Right lobe of liver (tissue), 6 donors: Measurements from ENCODE around the gene ECHDC3. TPM values are rescaled to one million over a fixed set of nuclear protein-coding genes. Genes with fewer than 3 reads are reported as not detected.
A peak's percentile ranks its signal among the peaks of the same experiment; 100 is the strongest.

ENCODE experiments used
- ATAC-seq, 4 donors: fragments of 200-7000 bp; cut with Tn5 transposase; one replicate each; pipeline ENCODE4 v1.9.1; 2020; ENCODE audit warnings: mild to moderate bottlenecking in 4 of 4, moderate library complexity in 4 of 4
- DNase-seq, 3 donors: peaks; one replicate each; pipeline ENCODE4 v3.0.0-alpha.2; 2020
- H3K27ac ChIP-seq, 3 donors: fragments of 200-600 bp; one replicate each; pipeline ENCODE4 v1.8.0; 2022
- H3K27me3 ChIP-seq, 2 donors: fragments of 200-600 bp; one replicate each; pipeline ENCODE4 v1.8.0; 2022
- H3K36me3 ChIP-seq, 4 donors: fragments of 200-600 bp; sonication (generic) in 1 of 4; one replicate each; pipeline versions ENCODE4 v1.5.1 to v1.8.0; 2017 to 2022; ENCODE audit warnings: control low read depth in 1 of 4
- H3K4me1 ChIP-seq, 4 donors: fragments of 200-600 bp; sonication (generic) in 1 of 4; one replicate each; pipeline versions ENCODE4 v1.5.1 to v1.8.0; 2017 to 2022; ENCODE audit warnings: control low read depth in 1 of 4
- H3K4me3 ChIP-seq, 3 donors: fragments of 200-600 bp; one replicate each; pipeline ENCODE4 v1.8.0; 2022
- H3K9me3 ChIP-seq, 4 donors: fragments of 200-600 bp; sonication (generic) in 1 of 4; one replicate each; pipeline versions ENCODE4 v1.5.1 to v1.8.0; 2017 to 2022; ENCODE audit warnings: control low read depth in 1 of 4
- POLR2A ChIP-seq: fragments of 450-650 bp; IDR thresholded peaks from one replicate; pipeline ENCODE4 v1.6.1; 2017; ENCODE audit warnings: antibody characterized with exemption, mild to moderate bottlenecking
- WGBS: methylation state at CpG from one replicate; pipeline ENCODE4 v1.1.6; 2018; ENCODE audit warnings: low coverage, low lambda C conversion rate; ENCODE audit not compliant: insufficient coverage; ENCODE audit errors: missing lambda C conversion rate; 5-methylcytosine and 5-hydroxymethylcytosine counted together
- intact Hi-C, 2 donors: fragments of 100-400 bp; cut with DNase I; formaldehyde crosslinking; loops; one replicate each; pipeline versions ENCODE4 v1.11.2 to v1.14.1; 2022
- total RNA-seq, 6 experiments: library from RNA; depleted of rRNA in 2 of 6; stranded (reverse); fragments of >200 nt in 2 of 6; fragmentation: NEBNext Ultra II Directional in 3 of 6; extraction: Animal tissue kit (Norgen Biotek cat#: 25700) in 3 of 6; gene quantifications; one replicate each; pipeline versions ENCODE4 v1.1.0 to v1.2.4, GENCODE V29; 2016 to 2023
- TF ChIP-seq, protein P1 (sequence below), 4 donors: fragments of 200-600 bp in 3 of 4; fragments of 450-650 bp in 1 of 4; IDR thresholded peaks; one replicate each; pipeline versions ENCODE4 v1.5.1 to v1.8.0; 2016 to 2022; ENCODE audit warnings: antibody characterized with exemption in 4 of 4, mild to moderate bottlenecking in 2 of 4
- donor health status: DM: no; HTN: yes; CAD: no.
- donor health status: DM: no; HTN: no; CAD: no.
- donor health status: DM: no; HTN: no; CAD: no.
- donor health status: DM: no; HTN: yes; CAD: no.
- donor health status: DM: no; HTN: yes; CAD: no.

Gene ECHDC3
- total RNA-seq, 6 experiments from 2014 or later = 85.0 to 304 (median 130) TPM

DNA sequence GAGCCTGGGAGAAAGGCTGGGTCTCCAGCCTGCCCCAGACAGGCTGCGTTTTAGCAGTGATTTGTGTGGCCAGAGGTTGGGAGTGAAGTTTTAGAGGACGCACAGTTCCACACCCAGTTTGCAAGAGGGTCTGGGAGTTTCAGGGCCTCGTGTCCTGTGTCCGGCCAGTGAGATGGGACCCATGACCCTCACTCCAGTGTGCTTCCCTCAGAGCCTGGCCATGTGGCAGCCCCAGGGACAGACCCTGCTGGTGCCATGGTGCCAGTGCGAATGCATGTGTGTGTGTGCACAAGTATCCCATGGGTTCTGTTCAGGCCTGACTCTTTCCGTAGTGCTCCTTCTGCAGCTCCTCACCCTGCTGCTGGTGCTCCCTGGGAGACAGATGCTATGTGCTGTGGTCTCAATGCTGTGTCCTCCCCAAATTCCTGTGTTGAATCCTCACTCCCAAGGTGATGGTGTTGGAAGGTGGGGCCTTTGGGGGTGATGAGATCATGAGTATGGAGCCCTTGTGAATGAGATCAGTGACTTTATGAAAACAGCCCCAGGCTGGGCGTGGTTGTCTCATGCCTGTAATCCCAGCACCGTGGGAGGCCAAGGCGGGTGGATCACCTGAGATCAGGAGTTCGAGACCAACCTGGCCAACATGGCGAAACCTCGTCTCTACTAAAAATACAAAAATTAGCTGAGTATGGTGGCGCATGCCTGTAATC is 16.5 kb downstream of the ECHDC3 start:
- Histone ChIP-seq H3K4me3 (no peak overlapping the region), H3K27ac (peak overlapping the region in 1 of 3 donors; percentile 80), H3K9me3 (no peaks in the 10 kb centered on the region), H3K4me1 (peaks cover 0 to 21% (median 13%) of the 10 kb centered on the region in 4 donors), H3K27me3 (no peaks in the 10 kb centered on the region), H3K36me3 (peaks cover 0 to 44% (median 21%) of the 10 kb centered on the region in 4 donors)
- intact Hi-C loops = no loop called here
- ATAC-seq = no peak
- no peak for DNase-seq
- 91% methylated on average over 6 of the region's 13 CpGs for WGBS
- TF ChIP-seq, protein P1, sequence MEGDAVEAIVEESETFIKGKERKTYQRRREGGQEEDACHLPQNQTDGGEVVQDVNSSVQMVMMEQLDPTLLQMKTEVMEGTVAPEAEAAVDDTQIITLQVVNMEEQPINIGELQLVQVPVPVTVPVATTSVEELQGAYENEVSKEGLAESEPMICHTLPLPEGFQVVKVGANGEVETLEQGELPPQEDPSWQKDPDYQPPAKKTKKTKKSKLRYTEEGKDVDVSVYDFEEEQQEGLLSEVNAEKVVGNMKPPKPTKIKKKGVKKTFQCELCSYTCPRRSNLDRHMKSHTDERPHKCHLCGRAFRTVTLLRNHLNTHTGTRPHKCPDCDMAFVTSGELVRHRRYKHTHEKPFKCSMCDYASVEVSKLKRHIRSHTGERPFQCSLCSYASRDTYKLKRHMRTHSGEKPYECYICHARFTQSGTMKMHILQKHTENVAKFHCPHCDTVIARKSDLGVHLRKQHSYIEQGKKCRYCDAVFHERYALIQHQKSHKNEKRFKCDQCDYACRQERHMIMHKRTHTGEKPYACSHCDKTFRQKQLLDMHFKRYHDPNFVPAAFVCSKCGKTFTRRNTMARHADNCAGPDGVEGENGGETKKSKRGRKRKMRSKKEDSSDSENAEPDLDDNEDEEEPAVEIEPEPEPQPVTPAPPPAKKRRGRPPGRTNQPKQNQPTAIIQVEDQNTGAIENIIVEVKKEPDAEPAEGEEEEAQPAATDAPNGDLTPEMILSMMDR (IDR thresholded peaks at IDR 0.05) = no peak
- TF ChIP-seq POLR2A = no peak

DNA sequence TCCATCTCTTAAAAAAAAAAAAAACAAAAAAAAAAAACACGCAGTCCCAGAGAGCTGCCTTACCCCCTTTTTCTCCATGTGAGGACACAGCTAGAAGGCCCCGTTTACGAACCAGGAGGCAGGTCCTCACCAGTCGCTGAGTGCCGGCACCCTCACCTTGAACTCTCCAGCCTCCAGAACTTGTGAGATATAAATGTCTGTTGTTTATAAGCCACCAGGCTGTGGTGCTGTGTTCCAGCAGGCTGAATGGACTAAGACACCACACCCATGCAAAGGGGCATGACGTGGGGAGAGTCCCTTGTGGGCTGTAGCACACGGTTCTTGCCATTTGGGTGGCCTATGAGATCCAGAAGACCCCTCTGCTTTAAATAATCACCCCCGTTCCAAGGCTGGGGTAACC is 17.2 kb downstream of the ECHDC3 start:
- WGBS = 87% methylated on average over 6 of the region's 8 CpGs

DNA sequence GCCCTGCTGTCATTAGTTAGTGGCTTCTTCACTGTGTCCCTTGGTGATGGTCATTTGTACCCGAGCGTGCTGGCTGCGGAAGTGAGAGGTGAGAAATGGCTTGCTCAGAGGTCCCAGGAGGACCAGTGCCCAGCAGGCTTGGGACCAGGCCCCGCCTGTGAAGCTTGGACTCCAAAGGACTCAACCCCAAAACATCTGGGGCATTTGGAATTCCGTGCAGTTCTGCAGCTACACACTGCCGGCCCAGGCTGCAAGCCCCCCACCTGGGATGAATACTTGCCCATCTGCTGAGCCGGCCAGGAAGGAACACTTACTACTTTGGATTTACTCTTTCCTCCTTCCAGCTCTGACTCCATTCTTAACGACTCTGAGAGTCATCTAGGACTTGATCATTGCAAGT is 18.0 kb downstream of the ECHDC3 start:
- H3K4me3 ChIP-seq = no peak overlapping the region
- ATAC-seq (no peak), DNase-seq (no peak)
- H3K9me3 ChIP-seq = no peaks in the 10 kb centered on the region
- H3K36me3 ChIP-seq = peaks cover 0 to 47% (median 23%) of the 10 kb centered on the region in 4 donors
- H3K4me1 ChIP-seq = peaks cover 0 to 15% (median 10%) of the 10 kb centered on the region in 4 donors
- 89% methylated on average over 7 of the region's 8 CpGs for WGBS
- intact Hi-C loops = no loop called here
- H3K27ac ChIP-seq = no peak overlapping the region
- H3K27me3 ChIP-seq = no peaks in the 10 kb centered on the region
- TF ChIP-seq, protein P1 (IDR thresholded peaks at IDR 0.05) = no peak
- no peak for TF ChIP-seq POLR2A

More for the DNA sequence above, 17.2 kb downstream of the ECHDC3 start:
- no peak for ATAC-seq
- H3K27ac ChIP-seq = no peak overlapping the region
- no peak for TF ChIP-seq POLR2A
- no peaks in the 10 kb centered on the region for H3K9me3 ChIP-seq
- no peak for DNase-seq
- intact Hi-C loops = no loop called here
- no peaks in the 10 kb centered on the region for H3K27me3 ChIP-seq
- peaks cover 0 to 17% (median 10%) of the 10 kb centered on the region in 4 donors for H3K4me1 ChIP-seq
- no peak overlapping the region for H3K4me3 ChIP-seq
- peaks cover 0 to 49% (median 23%) of the 10 kb centered on the region in 4 donors for H3K36me3 ChIP-seq

DNA sequence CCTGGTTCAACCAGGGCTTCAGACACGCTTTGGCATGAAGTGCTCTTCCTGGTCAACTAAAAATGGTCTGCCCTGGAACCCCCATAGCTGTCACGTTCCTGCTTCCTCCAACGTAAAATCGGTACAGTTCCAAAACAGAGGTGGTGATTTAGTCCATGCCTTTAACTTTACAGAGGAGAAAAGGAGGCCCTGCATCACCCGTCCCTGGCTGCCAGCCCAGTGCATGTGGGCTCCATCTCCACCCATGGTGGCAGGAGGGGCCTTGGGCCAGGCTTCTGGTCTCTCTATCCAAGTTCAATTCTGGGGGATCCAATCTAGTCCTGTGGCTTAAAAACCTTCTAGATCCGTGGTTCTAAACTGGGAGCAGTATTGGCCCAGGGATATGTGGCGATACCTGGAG is 18.7 kb downstream of the ECHDC3 start:
- whole genome bisulfite sequencing = 52% methylated on average over 6 of the region's 7 CpGs
- Histone ChIP-seq H3K4me1 (peaks cover 0 to 15% (median 10%) of the 10 kb centered on the region in 4 donors), H3K4me3 (no peak overlapping the region), H3K36me3 (peaks cover 0 to 43% (median 19%) of the 10 kb centered on the region in 4 donors), H3K27me3 (no peaks in the 10 kb centered on the region), H3K27ac (no peak overlapping the region), H3K9me3 (no peaks in the 10 kb centered on the region)
- DNase-seq = no peak
- no peak for ATAC-seq
- intact Hi-C loops = no loop called here
- TF ChIP-seq POLR2A = no peak
- TF ChIP-seq, protein P1 (IDR thresholded peaks at IDR 0.05) = no peak

DNA sequence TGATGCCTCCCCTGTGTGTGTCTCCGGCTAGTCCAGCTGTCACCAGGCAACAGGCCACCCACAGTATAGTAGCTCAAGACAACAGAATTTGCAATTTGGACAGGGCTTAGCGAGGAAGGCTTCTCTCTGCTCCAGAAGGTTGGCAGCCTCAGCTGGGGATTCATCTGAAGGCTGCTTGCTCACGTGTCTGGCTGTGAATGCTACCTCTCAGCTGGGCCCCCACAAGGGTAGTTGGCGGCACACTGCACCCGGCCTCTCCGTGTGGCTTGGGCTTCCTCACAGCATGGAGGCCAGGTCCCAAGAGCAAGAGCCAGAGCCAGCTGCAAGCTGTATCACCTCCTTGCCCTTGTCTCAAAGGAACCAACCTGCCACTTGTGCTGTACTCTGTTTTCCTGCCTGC is 19.2 kb downstream of the ECHDC3 start:
- Histone ChIP-seq H3K4me1 (peaks cover 0 to 15% (median 10%) of the 10 kb centered on the region in 4 donors), H3K4me3 (no peak overlapping the region), H3K27ac (no peak overlapping the region), H3K9me3 (no peaks in the 10 kb centered on the region), H3K27me3 (no peaks in the 10 kb centered on the region), H3K36me3 (peaks cover 0 to 43% (median 17%) of the 10 kb centered on the region in 4 donors)
- WGBS = no CpG with 5 or more reads among the region's 6 CpGs
- TF ChIP-seq, protein P1 (IDR thresholded peaks at IDR 0.05) = no peak
- no peak for TF ChIP-seq POLR2A
- ATAC-seq = no peak
- intact Hi-C loops = no loop called here
- DNase-seq = no peak
